Ammon's horn (tissue), 1 donor: Measurements from ENCODE around the gene ZNF396.

Experiments used
- DNase-seq: peaks from one replicate; pipeline ENCODE4 v3.0.0-alpha.2; 2016; ENCODE audit warnings: low spot score

The ZNF396 gene

GRCh38 chr18:35335866-35336265 is 41.3 kb downstream of the ZNF396 start:
- no peak for DNase-seq

GRCh38 chr18:35334821-35335220 is 42.3 kb downstream of the ZNF396 start:
- DNase-seq: no peak

GRCh38 chr18:35334212-35334611 is 42.9 kb downstream of the ZNF396 start:
- no peak for DNase-seq

GRCh38 chr18:35331367-35332087 is 45.6 kb downstream of the ZNF396 start:
- DNase-seq: no peak

GRCh38 chr18:35328868-35329267 is 48.3 kb downstream of the ZNF396 start:
- no peak for DNase-seq

- no peak for DNase-seq
These were observed 50.3 kb downstream of the ZNF396 start for GRCh38 chr18:35326695-35327387.

GRCh38 chr18:35324926-35325655 is 52.0 kb downstream of the ZNF396 start:
- DNase-seq: no peak

GRCh38 chr18:35322486-35323458 is 54.4 kb downstream of the ZNF396 start:
- no peak for DNase-seq
